HTR-8/SVneo (cell line): ENCODE results near the gene OPCML.
A peak's percentile ranks its signal among the peaks of the same experiment; 100 is the strongest.

ENCODE experiments used
- DNase-seq: peaks from one replicate; pipeline ENCODE4 v3.0.0; 2011; ENCODE audit warnings: low spot score, mixed read lengths; ENCODE audit not compliant: insufficient read length
- FAIRE-seq: peaks from 2 replicates; lab custom pipeline; 2011; peaks lifted over from hg19 to GRCh38; lab: Jason Lieb, UNC

The OPCML gene

GRCh38 chr11:133115099-133115498 is 417.2 kb downstream of the OPCML start:
- DNase-seq (no peak), FAIRE-seq (no peak)

GRCh38 chr11:133107763-133108162 is 424.5 kb downstream of the OPCML start:
- DNase-seq, result no peak
- FAIRE-seq, result no peak

GRCh38 chr11:133107136-133107535 is 425.2 kb downstream of the OPCML start:
- FAIRE-seq (no peak), DNase-seq (no peak)

DNA sequence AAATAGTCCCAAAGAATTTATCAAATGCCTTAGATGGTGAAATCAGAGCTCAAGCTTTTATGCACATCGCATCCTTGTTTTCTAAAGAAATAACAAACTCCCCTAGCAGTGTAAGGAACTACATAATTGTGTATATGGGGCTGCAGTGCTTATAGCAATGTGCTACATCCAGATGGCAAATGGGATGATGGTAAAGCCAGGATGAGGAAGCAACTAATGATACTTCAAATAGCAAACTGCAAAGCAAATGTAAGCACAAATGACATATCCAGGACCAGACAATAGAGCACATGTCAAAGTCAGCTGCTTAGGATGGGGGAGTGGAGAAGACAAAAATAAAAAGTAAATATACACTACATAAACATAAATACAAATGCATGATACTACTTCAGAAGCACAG is 425.9 kb downstream of the OPCML start:
- FAIRE-seq, result no peak
- DNase-seq, result no peak

DNA sequence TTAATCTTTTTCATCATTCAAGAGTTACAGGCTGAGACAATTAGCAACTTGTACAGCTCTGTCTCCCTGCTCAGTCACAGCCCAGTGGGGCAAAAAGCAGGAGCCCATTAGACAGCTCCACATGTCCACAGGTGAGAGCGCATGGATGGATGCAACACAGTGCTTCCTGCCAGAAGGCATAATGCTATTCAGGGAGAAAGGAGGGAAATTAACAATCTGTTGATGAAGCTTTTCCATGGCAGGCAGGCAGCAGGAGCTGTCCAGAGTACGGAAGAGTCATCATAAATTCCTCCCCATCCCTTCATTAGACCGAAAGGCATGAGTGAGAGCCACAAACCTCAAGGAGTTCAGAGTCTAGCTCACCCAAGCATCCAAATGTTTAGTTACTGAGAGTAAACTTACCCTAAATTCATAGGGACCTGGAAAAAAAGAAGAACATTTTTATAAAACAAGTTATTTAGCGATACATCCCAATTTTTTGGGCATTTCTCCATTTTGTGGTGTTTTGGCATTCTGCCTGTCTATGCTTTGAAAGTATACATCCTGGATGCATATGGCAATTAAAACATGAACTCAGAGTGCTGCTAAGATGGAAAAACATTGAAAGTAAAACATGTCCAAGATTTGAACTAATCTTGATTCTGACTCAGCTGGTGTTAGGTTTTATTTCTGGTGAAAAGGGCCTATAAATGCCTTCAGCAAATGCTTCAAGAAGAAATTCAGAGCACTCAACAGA is 428.1 kb downstream of the OPCML start:
- FAIRE-seq (no peak), DNase-seq (no peak)

DNA sequence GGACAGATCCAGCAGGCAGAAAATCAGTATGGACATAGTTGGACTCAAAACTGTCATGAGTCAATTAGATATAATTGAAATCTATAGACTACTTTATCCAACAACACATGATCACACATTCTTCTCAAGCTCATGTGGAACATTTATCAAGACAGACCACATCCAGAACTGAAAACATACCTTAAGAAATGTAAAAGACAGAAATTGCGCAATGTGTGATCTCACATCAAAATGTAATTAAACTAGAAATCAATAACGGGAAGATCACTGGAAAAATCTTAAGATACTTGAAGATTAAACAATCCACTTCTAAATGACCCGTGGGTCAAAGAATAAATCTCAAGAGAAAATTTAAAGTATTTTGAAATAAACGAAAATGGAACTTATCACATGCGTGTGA is 435.3 kb downstream of the OPCML start:
- no peak for FAIRE-seq
- no peak for DNase-seq

- DNase-seq, result no peak
- no peak for FAIRE-seq
Observed at GRCh38 chr11:133086518-133086917, 445.8 kb downstream of the OPCML start.

- peak; percentile 23 for DNase-seq
- FAIRE-seq, result no peak
Observed at GRCh38 chr11:133082841-133083488, 449.3 kb downstream of the OPCML start.

DNA sequence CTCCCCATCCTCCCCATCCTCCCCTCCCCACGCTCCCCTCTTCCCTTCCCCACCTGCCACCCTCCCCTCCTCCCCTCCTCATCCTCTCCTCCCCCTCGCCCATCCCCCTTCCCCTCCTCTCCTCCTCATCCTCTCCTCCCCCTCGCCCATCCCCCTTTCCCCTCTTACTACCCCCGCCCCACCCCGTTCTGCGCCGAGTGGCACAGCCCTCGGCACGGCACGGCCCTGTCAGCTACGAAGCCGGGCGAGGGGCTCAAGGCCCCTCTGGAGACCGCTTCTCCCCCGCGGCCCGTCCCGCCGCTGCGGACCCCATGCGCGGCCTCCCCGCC is 449.9 kb downstream of the OPCML start:
- FAIRE-seq (no peak), DNase-seq (no peak)

DNA sequence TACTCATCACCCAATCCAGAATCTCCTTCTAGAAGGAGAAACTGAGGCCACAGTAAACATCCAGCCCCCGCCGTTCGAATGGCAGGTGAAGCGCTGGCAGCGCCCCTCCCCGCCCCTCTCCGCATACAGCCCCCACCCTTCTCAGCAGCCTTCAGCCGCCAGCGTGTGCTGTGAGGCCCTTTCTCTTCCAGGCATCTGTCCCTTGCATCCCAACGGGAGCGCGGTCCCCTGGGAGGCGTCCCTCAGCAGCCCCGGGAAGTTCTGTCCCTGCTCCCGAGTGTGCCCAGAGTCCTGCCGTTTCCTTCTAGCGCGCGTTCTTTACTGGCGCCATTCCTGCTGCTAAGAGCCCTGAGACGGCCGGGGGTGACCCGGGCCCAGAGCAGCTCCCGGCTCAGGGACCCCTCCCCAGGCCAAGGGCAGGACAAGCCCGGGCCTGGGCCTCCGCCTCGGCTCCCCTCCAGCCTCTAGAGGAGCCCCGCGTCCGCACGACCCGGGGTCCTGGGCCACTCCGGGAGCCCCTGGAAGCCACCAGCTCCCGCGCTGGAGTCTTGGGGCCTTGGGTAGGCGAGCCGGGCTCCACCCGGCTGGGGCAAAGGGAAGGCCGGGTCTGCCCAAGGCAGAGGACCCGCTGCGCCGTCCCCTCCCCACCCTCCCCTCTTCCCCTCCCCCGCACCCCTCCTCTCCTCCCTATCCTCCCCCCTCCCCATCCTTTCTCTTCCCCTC is 450.4 kb downstream of the OPCML start:
- DNase-seq (no peak), FAIRE-seq (no peak)

DNA sequence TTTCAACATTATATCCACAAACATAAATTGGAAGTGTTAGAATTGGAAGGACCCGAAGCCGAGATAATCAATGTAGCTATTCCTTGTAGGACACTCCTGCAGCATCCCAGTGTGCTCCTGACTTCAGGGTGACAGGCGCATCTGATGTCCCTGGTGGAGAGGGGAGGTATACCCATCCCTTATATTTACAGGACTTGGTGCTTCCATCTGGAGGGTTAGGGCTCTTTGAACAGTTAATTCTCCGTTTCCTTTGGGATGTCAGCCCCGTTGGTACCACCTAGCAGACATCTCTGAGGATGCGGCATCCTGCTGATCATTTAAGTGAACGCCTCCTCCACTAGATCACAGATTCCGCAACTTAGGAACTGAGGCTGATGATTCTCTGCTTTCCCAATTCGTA is 451.3 kb downstream of the OPCML start:
- DNase-seq (no peak), FAIRE-seq (no peak)

GRCh38 chr11:133078591-133079404 is 453.5 kb downstream of the OPCML start:
- peak; percentile 21 for DNase-seq
- no peak for FAIRE-seq

DNA sequence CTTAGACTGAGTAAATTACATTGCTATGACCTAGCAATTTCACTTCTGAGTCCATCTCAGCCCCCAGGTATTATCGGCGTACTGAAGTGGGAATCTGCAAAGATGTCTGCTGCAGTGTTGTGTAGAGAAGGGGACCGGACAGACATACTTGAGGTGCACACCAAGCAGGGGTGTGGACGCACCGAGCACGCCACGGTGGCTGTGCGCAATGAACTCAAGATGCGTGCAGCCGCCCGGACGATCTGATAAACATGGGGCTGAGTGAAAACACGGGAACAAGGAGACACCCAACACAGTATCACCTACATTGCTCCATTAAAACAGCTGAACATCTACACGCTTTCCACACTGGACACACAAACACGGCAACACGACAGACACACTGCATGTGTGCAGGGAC is 454.3 kb downstream of the OPCML start:
- DNase-seq, result no peak
- FAIRE-seq, result no peak

DNA sequence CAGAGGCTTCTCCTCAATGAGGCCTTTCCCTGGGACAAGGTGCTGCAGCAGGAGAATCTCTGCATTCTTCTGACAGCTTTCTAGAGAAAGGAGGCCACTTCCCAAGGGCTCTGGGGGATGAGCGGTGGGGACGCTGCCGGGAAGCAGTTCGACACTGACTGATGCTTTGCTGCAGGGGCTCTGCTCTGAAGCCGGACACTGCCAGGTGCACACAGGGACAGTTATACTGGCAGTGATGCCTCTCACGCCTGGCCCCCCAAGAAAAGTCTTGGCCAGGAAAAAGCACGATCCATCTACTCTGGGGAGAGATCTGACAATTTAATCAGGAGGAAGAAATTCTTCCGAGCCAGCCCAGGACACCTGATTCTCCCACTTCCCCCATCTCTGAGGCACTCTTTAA is 456.9 kb downstream of the OPCML start:
- FAIRE-seq (no peak), DNase-seq (no peak)

- FAIRE-seq, result no peak
Observed at GRCh38 chr11:133072858-133073582, 459.3 kb downstream of the OPCML start.

GRCh38 chr11:133072378-133072777 is 459.9 kb downstream of the OPCML start:
- DNase-seq, result no peak
- FAIRE-seq, result no peak

More at GRCh38 chr11:133072858-133073582, 459.3 kb downstream of the OPCML start:
- no peak for DNase-seq

DNA sequence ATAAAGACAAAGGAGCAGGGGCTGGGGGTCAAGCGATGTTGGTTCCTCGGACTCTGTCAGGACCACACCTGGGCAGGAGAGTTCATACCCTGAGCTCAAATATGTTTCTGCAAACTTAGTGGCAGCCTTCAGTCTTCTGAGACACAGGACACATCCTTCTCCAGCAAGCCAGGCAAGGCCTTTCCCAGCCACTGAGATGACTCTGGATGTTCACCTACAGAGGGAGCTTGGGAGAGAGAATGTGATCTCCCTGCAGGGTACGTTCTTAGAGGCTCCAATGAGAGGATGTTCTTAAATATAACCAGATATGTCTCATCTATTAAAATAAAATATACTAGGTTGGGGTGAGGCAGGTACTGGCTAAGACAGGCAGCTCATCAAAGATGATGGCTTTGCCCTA is 461.5 kb downstream of the OPCML start:
- FAIRE-seq, result no peak
- DNase-seq, result no peak

- FAIRE-seq (no peak), DNase-seq (no peak)
Observed at GRCh38 chr11:133070021-133070713, 462.1 kb downstream of the OPCML start.

- no peak for DNase-seq
- FAIRE-seq, result no peak
Observed at GRCh38 chr11:133065847-133066485, 466.3 kb downstream of the OPCML start.
